ENCODE results near the gene ROBO4. TPM values are rescaled to one million over a fixed set of nuclear protein-coding genes. Genes with fewer than 3 reads are reported as not detected.

Gene ROBO4
- total and polyA plus RNA-seq, 2 of the 13 experiments (the other 11 are each of a cell fraction or from before 2014, with no cell fraction given): 0.07 to 1.1 TPM

DNA sequence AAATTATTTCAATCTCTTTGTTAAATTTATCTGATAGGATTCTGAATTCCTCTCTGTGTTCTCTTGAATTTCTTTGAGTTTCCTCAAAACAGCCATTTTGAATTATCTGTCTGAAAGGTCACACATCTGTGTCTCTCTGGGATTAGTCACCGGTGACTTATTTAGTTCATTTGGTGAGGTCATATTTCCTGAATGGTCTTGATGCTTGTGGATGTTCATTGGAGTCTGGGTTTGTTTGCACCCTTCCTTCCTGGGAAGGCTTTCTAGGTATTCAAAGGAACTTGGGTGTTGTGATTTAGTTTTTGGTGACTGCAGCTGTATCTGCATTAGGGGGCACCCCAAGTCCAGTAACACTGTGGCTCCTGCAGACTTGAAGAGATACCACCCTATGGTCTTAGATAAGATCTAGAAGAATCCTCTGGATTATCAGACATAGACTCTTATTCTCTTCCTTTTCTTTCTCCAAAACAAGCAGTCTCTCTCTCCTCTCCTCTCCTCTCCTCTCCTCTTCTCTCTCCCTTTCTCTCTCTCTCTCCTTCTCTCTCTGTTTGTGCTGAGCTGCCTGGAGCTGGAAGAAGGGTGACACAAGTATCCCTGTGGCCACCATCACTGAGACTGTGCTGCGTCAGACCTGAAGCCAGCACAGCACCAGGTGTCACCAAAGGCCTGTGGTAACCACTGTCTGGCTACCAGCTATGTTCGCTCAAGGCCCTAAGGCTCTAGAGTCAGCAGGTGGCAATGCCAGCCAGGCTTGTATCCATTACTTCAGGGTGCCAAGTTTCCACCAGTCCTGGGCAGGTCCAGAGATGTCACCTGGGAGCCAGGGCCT is 18.1 kb upstream of the ROBO4 start:
- ChIA-PET POLR2A (interaction anchor here (1.4 kb wide), 1 partner anchor 38 kb away, joined by 3 read pairs; the partner anchor contains the start of gene CCDC15), CTCF (ENCODE audit: low intra/inter-chr PET ratio, low total read pairs) (no interaction called here)
- no TSS peak for BruUV-seq (replicated peaks)
- 73% methylated on average over 3 of the region's 3 CpGs for WGBS (ENCODE audit: low lambda C conversion rate)
- FAIRE-seq (no peak), ATAC-seq (peak; percentile 85), DNase-seq (ENCODE audit: low spot score) (no peak)
- TF ChIP-seq BORCS8-MEF2B (CRISPR knock-in tag; IDR thresholded peaks at IDR 0.05) (no peak), ZNF629 (CRISPR knock-in tag; conservative IDR thresholded peaks at IDR 0.05) (no peak), NR1H2 (CRISPR knock-in tag; IDR thresholded peaks at IDR 0.05; ENCODE audit: borderline replicate concordance, low read depth) (no peak), STAG1 (CRISPR knock-in tag; IDR thresholded peaks at IDR 0.05) (peak; percentile 67)
- TF ChIP-seq, protein P1, sequence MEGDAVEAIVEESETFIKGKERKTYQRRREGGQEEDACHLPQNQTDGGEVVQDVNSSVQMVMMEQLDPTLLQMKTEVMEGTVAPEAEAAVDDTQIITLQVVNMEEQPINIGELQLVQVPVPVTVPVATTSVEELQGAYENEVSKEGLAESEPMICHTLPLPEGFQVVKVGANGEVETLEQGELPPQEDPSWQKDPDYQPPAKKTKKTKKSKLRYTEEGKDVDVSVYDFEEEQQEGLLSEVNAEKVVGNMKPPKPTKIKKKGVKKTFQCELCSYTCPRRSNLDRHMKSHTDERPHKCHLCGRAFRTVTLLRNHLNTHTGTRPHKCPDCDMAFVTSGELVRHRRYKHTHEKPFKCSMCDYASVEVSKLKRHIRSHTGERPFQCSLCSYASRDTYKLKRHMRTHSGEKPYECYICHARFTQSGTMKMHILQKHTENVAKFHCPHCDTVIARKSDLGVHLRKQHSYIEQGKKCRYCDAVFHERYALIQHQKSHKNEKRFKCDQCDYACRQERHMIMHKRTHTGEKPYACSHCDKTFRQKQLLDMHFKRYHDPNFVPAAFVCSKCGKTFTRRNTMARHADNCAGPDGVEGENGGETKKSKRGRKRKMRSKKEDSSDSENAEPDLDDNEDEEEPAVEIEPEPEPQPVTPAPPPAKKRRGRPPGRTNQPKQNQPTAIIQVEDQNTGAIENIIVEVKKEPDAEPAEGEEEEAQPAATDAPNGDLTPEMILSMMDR (CRISPR knock-in tag; IDR thresholded peaks at IDR 0.05): peak; percentile 64
- TF ChIP-seq, protein P2, sequence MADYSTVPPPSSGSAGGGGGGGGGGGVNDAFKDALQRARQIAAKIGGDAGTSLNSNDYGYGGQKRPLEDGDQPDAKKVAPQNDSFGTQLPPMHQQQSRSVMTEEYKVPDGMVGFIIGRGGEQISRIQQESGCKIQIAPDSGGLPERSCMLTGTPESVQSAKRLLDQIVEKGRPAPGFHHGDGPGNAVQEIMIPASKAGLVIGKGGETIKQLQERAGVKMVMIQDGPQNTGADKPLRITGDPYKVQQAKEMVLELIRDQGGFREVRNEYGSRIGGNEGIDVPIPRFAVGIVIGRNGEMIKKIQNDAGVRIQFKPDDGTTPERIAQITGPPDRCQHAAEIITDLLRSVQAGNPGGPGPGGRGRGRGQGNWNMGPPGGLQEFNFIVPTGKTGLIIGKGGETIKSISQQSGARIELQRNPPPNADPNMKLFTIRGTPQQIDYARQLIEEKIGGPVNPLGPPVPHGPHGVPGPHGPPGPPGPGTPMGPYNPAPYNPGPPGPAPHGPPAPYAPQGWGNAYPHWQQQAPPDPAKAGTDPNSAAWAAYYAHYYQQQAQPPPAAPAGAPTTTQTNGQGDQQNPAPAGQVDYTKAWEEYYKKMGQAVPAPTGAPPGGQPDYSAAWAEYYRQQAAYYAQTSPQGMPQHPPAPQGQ (CRISPR knock-in tag; IDR thresholded peaks at IDR 0.05; ENCODE audit: borderline replicate concordance): no peak
- in situ Hi-C loops (cut with HindIII; ENCODE audit: extremely low pct_ligation_motif_present, low pct_unique_long_range_greater_than_20kb): no loop called here
- Histone ChIP-seq H3K4me1 (ENCODE audit: insufficient read depth, low read length) (peaks cover 19% of the 10 kb centered on the region), H3K27me3 (ENCODE audit: control insufficient read depth in 1 of 2, insufficient read depth in 2 of 2, low read length in 2 of 2) (no peaks in the 10 kb centered on the region), H4K20me1 (ENCODE audit: insufficient read depth, low read length) (no peaks in the 10 kb centered on the region), H3K9ac (ENCODE audit: insufficient read depth, low read depth, low read length) (no peak overlapping the region), H2AFZ (ENCODE audit: low read length) (no peak overlapping the region), H3K4me2 (ENCODE audit: low read depth, low read length) (no peak overlapping the region), H3K4me3 (replicated peaks in 1 of 3; ENCODE audit: insufficient read depth in 1 of 3, low read depth in 2 of 3, low read length in 3 of 3) (no peak overlapping the region), H3K36me3 (replicated peaks in 1 of 2; ENCODE audit: control insufficient read depth in 1 of 2, insufficient read depth in 2 of 2, low read length in 2 of 2) (no peaks in the 10 kb centered on the region), H3K9me3 (ENCODE audit: low read length) (peaks cover 12% of the 10 kb centered on the region), H3K27ac (ENCODE audit: extremely low read length, insufficient read depth, low read length) (no peak overlapping the region), H3K79me2 (ENCODE audit: insufficient read depth, low read length) (no peaks in the 10 kb centered on the region)
- intact Hi-C loops (cut with micrococcal nuclease; ENCODE audit: unreplicated experiment): no loop called here

Measured in HepG2 (cell line).